SK-N-SH (cell line): Measurements from ENCODE around the gene SHANK2. TPM values are rescaled to one million over a fixed set of nuclear protein-coding genes. Genes with fewer than 3 reads are reported as not detected.

Source experiments
- CTCF ChIA-PET: fragments of 300-600, 350-600 bp; formaldehyde crosslinking; extraction: SDS; loops from one replicate; lab custom pipeline; 2021; lab: Yijun Ruan, JAX
- POLR2A ChIA-PET: fragments of 350-600 bp; sonication (Branson Sonifier 250); formaldehyde crosslinking; extraction: SDS; loops from one replicate; lab custom pipeline; 2020; ENCODE audit warnings: antibody characterized with exemption, inconsistent platforms; lab: Yijun Ruan, JAX
- DNase-seq: peaks from one replicate; pipeline ENCODE4 v3.0.0; 2012
- H2AFZ ChIP-seq: fragments of 200-600 bp; sonication (generic); 2 replicates; pipeline ENCODE4 v1.8.1; 2016; ENCODE audit warnings: antibody characterized with exemption, mild to moderate bottlenecking, low read depth
- H3F3A ChIP-seq: fragments of 200-600 bp; sonication (generic); replicated peaks from 2 replicates; pipeline ENCODE3; 2016; ENCODE audit warnings: antibody characterized with exemption, mild to moderate bottlenecking; ENCODE audit not compliant: insufficient read depth
- H3K27ac ChIP-seq, 2 experiments: fragments of 200-500 bp in 1 of 2; fragments of 200-600 bp in 1 of 2; sonication (Bioruptor generic) in 1 of 2; sonication (generic), shearing (Covaris generic) in 1 of 2; 2 replicates each; pipeline versions ENCODE4 v1.5.1 to v1.6.1; 2014 to 2016; ENCODE audit warnings: low read depth in 2 of 2, inconsistent platforms in 1 of 2, low read length in 1 of 2, mild to moderate bottlenecking in 1 of 2, mixed read lengths in 1 of 2
- H3K27me3 ChIP-seq: fragments of 200-600 bp; sonication (generic), shearing (Covaris generic); 2 replicates; pipeline ENCODE4 v1.6.1; 2016; ENCODE audit warnings: mixed run types; ENCODE audit not compliant: insufficient read depth
- H3K36me3 ChIP-seq, 2 experiments: fragments of 200-500 bp in 1 of 2; fragments of 200-600 bp in 1 of 2; sonication (Bioruptor generic) in 1 of 2; sonication (generic) in 1 of 2; replicated peaks in 1 of 2; 2 replicates each; pipeline versions ENCODE3 to v1.5.1; 2014 to 2016; ENCODE audit warnings: low read length in 1 of 2, mild to moderate bottlenecking in 1 of 2; ENCODE audit not compliant: insufficient read depth in 2 of 2, control insufficient read depth in 1 of 2
- H3K4me1 ChIP-seq, 2 experiments: fragments of 200-500 bp in 1 of 2; fragments of 200-600 bp in 1 of 2; sonication (Bioruptor generic) in 1 of 2; sonication (generic), shearing (Covaris generic) in 1 of 2; 2 replicates each; pipeline versions ENCODE4 v1.5.1 to v1.6.1; 2014 to 2016; ENCODE audit warnings: low read depth in 1 of 2, low read length in 1 of 2, mixed run types in 1 of 2; ENCODE audit not compliant: insufficient read depth in 2 of 2, control insufficient read depth in 1 of 2
- H3K4me2 ChIP-seq: fragments of 200-600 bp; sonication (generic), shearing (Covaris generic); 2 replicates; pipeline ENCODE4 v1.6.1; 2017; ENCODE audit warnings: mixed run types
- H3K4me3 ChIP-seq, 2 experiments: fragments of 200-500 bp in 1 of 2; fragments of 200-600 bp in 1 of 2; sonication (Bioruptor generic) in 1 of 2; sonication (generic), shearing (Covaris generic) in 1 of 2; 2 replicates each; pipeline versions ENCODE4 v1.5.1 to v1.8.1; 2014 to 2016; ENCODE audit warnings: low read depth in 2 of 2, inconsistent platforms in 1 of 2, low read length in 1 of 2, mild to moderate bottlenecking in 1 of 2, mixed read lengths in 1 of 2, moderate library complexity in 1 of 2
- H3K79me2 ChIP-seq: fragments of 200-600 bp; sonication (generic); 2 replicates; pipeline ENCODE4 v1.8.1; 2017; ENCODE audit warnings: mild to moderate bottlenecking; ENCODE audit not compliant: insufficient read depth
- H3K9ac ChIP-seq: fragments of 200-600 bp; sonication (generic); 2 replicates; pipeline ENCODE4 v1.6.1; 2017; ENCODE audit warnings: mixed run types
- H3K9me2 ChIP-seq: fragments of 200-600 bp; sonication (generic); 2 replicates; pipeline ENCODE4 v1.6.1; 2017; ENCODE audit warnings: mixed run types
- H3K9me3 ChIP-seq: fragments of 200-600 bp; sonication (generic); 2 replicates; pipeline ENCODE4 v1.6.1; 2017; ENCODE audit warnings: mixed run types, mild to moderate bottlenecking, moderate library complexity
- H4K20me1 ChIP-seq: fragments of 200-600 bp; sonication (generic); 2 replicates; pipeline ENCODE4 v1.6.1; 2017; ENCODE audit warnings: mild to moderate bottlenecking, mixed run types; ENCODE audit not compliant: insufficient read depth
- CHD2 ChIP-seq: fragments of 150-350 bp; IDR thresholded peaks from 2 replicates; pipeline ENCODE4 v1.6.1; 2018; ENCODE audit warnings: low read length; ENCODE audit not compliant: partially characterized antibody
- ELF1 ChIP-seq: IDR thresholded peaks from 2 replicates; pipeline ENCODE4 v1.4.0; 2012
- EP300 ChIP-seq, 2 experiments: IDR thresholded peaks; 2 replicates each; pipeline versions ENCODE4 v1.4.0 to v1.6.1; 2012; ENCODE audit warnings: borderline replicate concordance in 1 of 2, low read depth in 1 of 2, low read length in 1 of 2
- FOSL2 ChIP-seq: IDR thresholded peaks from 2 replicates; pipeline ENCODE4 v1.4.0; 2012; ENCODE audit warnings: low read depth, mild to moderate bottlenecking, moderate library complexity, borderline replicate concordance
- FOXJ3 ChIP-seq: sonication (generic); formaldehyde crosslinking; IDR thresholded peaks from 2 replicates; pipeline ENCODE4 v1.5.1; 2020; ENCODE audit warnings: mild to moderate bottlenecking, missing genetic modification reagents
- GABPA ChIP-seq: IDR thresholded peaks from 2 replicates; pipeline ENCODE4 v1.4.0; 2012; ENCODE audit warnings: low read depth, mild to moderate bottlenecking
- JUND ChIP-seq: IDR thresholded peaks from 2 replicates; pipeline ENCODE4 v1.4.0; 2012
- MEF2A ChIP-seq: IDR thresholded peaks from 2 replicates; pipeline ENCODE4 v1.4.0; 2012; ENCODE audit warnings: low read depth, borderline replicate concordance
- NRF1 ChIP-seq: IDR thresholded peaks from 2 replicates; pipeline ENCODE4 v1.6.1; 2012; ENCODE audit warnings: low read depth, mild to moderate bottlenecking, low read length
- RAD21 ChIP-seq: IDR thresholded peaks from 2 replicates; pipeline ENCODE4 v1.6.1; 2012; ENCODE audit warnings: mild to moderate bottlenecking, low read length
- RFX5 ChIP-seq: IDR thresholded peaks from 2 replicates; pipeline ENCODE4 v1.6.1; 2012; ENCODE audit warnings: mild to moderate bottlenecking, improper control_type of control experiment, low read length
- SIN3A ChIP-seq: IDR thresholded peaks from 2 replicates; pipeline ENCODE4 v1.6.1; 2012; ENCODE audit warnings: low read depth, mild to moderate bottlenecking, low read length, moderate library complexity, borderline replicate concordance
- TAF1 ChIP-seq: IDR thresholded peaks from 2 replicates; pipeline ENCODE4 v1.6.1; 2012; ENCODE audit warnings: low read depth, mild to moderate bottlenecking, low read length, moderate library complexity, borderline replicate concordance
- WGBS: methylation state at CpG from one replicate; pipeline ENCODE4 v1.1.6; 2017; ENCODE audit warnings: low lambda C conversion rate; 5-methylcytosine and 5-hydroxymethylcytosine counted together
- polyA plus RNA-seq, 3 experiments: library from polyadenylated mRNA; depleted of rRNA; stranded (reverse); fragments of >200 nt; gene quantifications; 2 replicates each; pipeline ENCODE4 v1.2.3, GENCODE V29; 2012
- TF ChIP-seq, protein P1 (sequence below): fragments of 150-350 bp; IDR thresholded peaks from 2 replicates; pipeline ENCODE4 v1.6.1; 2016; ENCODE audit warnings: mild to moderate bottlenecking, low read depth, low read length
- TF ChIP-seq, protein P2 (sequence below): fragments of 150-350 bp; IDR thresholded peaks from 2 replicates; pipeline ENCODE4 v1.6.1; 2017; ENCODE audit warnings: antibody characterized with exemption, low read length, low read depth, borderline replicate concordance
- TF ChIP-seq, protein P3 (sequence below): IDR thresholded peaks from 2 replicates; pipeline ENCODE4 v1.6.1; 2012; ENCODE audit warnings: mild to moderate bottlenecking, low read depth, low read length, moderate library complexity

SHANK2 gene
- polyA plus RNA-seq, 1 of the 3 experiments (the other 2 are of a cell fraction) = under 0.01 TPM

DNA sequence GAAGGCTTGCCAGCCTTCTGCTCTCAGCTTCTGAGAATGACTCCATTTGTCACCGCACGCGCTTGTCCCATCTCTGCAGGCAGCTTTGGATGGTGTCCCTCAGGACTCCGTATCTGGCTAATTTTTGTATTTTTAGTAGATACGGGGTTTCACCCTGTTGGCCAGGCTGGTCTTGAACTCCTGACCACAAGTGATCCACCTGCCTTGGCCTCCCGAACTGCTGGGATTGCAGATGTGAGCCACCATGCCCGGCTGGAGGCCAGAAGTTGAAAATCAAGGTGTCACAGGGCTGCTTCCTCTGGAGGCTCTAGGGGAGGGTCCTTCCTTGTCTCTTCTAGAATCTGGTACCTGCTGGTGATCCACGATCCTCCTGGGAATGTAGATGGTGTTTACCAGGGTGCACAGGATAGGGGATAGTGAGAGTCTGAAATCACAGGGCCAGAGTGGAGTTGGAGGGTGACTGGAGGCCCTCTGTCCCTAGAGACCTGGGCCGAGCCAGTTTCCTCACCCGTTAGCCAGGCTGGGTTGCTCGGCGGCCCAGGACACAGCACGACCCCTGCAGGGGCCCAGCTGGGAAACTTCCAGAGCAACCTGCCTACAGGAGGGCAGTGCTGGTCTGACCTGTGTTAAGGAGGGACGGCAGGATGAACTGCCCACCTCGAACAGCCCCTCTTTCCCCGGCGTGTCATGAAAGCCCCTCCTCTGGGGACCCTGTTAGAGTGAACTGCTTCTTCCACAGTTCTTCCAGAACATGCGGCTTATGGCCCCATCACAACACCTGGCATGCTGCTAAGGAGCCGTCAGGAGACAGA lies 48.9 kb upstream of the SHANK2 start:
- DNase-seq = no peak
- Histone ChIP-seq H3K27me3 (no peaks in the 10 kb centered on the region), H3K36me3 (no peaks in the 10 kb centered on the region), H3K9me3 (no peaks in the 10 kb centered on the region), H3K9me2 (no peaks in the 10 kb centered on the region), H3K4me3 (no peak overlapping the region), H3K4me1 (no peaks in the 10 kb centered on the region), H4K20me1 (no peaks in the 10 kb centered on the region), H2AFZ (no peak overlapping the region), H3F3A (no peaks in the 10 kb centered on the region), H3K4me2 (no peak overlapping the region), H3K79me2 (no peaks in the 10 kb centered on the region), H3K27ac (no peak overlapping the region), H3K9ac (no peak overlapping the region)
- ChIA-PET CTCF (no interaction called here), POLR2A (no interaction called here)
- WGBS = 64% methylated on average over 13 of the region's 19 CpGs
- TF ChIP-seq MEF2A = no peak
- TF ChIP-seq RAD21 = no peak
- TF ChIP-seq, all 33 proteins: peak for 0

DNA sequence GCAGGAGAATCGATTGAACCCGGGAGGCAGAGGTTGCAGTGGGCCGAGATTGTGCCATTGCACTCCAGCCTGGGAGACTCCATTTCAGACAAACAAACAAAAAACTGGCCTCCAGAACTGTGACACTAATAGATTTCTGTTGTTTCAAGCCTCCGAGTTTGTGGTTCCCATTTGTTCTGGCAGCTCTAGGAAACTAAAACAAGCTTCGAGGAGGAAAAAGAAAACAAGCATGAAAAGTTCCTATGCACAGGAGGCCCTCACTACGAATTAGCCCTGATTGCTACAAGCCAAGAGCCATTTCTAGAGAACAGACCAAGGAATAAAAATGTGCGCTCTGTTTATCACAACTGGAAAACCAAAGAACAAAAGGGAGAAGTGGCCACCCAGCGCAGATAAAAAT lies 47.8 kb upstream of the SHANK2 start:
- no peaks in the 10 kb centered on the region for H4K20me1 ChIP-seq
- H2AFZ ChIP-seq = no peak overlapping the region
- no peaks in the 10 kb centered on the region for H3K36me3 ChIP-seq
- H3K4me1 ChIP-seq = no peaks in the 10 kb centered on the region
- ChIA-PET POLR2A (no interaction called here), CTCF (no interaction called here)
- H3K9me2 ChIP-seq = no peaks in the 10 kb centered on the region
- no peak for DNase-seq
- no peak overlapping the region for H3K27ac ChIP-seq
- H3K9me3 ChIP-seq = no peaks in the 10 kb centered on the region
- H3K4me2 ChIP-seq = no peak overlapping the region
- H3K27me3 ChIP-seq = no peaks in the 10 kb centered on the region
- H3F3A ChIP-seq = no peaks in the 10 kb centered on the region
- H3K9ac ChIP-seq = no peak overlapping the region
- WGBS = 43% methylated on average over 8 of the region's 8 CpGs
- no peaks in the 10 kb centered on the region for H3K79me2 ChIP-seq
- TF ChIP-seq RFX5 = no peak
- TF ChIP-seq, protein P1, sequence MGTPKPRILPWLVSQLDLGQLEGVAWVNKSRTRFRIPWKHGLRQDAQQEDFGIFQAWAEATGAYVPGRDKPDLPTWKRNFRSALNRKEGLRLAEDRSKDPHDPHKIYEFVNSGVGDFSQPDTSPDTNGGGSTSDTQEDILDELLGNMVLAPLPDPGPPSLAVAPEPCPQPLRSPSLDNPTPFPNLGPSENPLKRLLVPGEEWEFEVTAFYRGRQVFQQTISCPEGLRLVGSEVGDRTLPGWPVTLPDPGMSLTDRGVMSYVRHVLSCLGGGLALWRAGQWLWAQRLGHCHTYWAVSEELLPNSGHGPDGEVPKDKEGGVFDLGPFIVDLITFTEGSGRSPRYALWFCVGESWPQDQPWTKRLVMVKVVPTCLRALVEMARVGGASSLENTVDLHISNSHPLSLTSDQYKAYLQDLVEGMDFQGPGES = no peak
- TF ChIP-seq SIN3A = no peak
- no peak for TF ChIP-seq FOSL2
- TF ChIP-seq CHD2 = no peak
- TF ChIP-seq EP300 (IDR thresholded peaks at IDR 0.05; ENCODE audit: borderline replicate concordance in 1 of 2, low read depth in 1 of 2, low read length in 1 of 2) = no peak
- TF ChIP-seq, all 33 proteins: peak for 0
- H3K4me3 ChIP-seq = no peak overlapping the region

DNA sequence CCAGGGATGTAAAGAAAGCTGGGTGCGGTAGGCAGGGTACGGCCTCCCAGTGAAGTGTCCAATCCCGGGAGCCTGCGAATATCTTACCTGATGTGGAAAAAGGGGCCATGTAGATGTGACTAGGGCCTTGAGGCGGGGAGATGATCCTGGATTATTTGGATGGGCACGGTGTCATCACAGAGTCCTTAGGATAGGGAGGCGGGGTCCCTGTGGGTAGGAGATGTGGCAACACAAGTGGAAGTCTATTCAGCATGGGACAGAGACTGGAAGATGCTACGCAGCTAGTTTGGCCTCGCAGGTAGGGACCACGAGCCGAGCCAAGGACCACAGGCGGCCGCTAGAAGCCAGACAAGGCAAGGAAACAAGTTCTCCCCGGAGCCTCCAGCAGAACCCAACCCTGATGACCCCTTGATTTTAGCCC lies 46.4 kb upstream of the SHANK2 start:
- no peak overlapping the region for H3K4me3 ChIP-seq
- ChIA-PET POLR2A (no interaction called here), CTCF (no interaction called here)
- H3K9me3 ChIP-seq = no peaks in the 10 kb centered on the region
- no peaks in the 10 kb centered on the region for H3K27me3 ChIP-seq
- H3F3A ChIP-seq = no peaks in the 10 kb centered on the region
- H3K27ac ChIP-seq = no peak overlapping the region
- no peak overlapping the region for H3K9ac ChIP-seq
- H2AFZ ChIP-seq = no peak overlapping the region
- H3K4me1 ChIP-seq = no peaks in the 10 kb centered on the region
- no peak overlapping the region for H3K4me2 ChIP-seq
- no peaks in the 10 kb centered on the region for H3K79me2 ChIP-seq
- WGBS = 55% methylated on average over 9 of the region's 14 CpGs
- H3K9me2 ChIP-seq = no peaks in the 10 kb centered on the region
- H3K36me3 ChIP-seq = no peaks in the 10 kb centered on the region
- no peaks in the 10 kb centered on the region for H4K20me1 ChIP-seq
- no peak for DNase-seq
- TF ChIP-seq TAF1 = no peak
- no peak for TF ChIP-seq JUND
- TF ChIP-seq, protein P2, sequence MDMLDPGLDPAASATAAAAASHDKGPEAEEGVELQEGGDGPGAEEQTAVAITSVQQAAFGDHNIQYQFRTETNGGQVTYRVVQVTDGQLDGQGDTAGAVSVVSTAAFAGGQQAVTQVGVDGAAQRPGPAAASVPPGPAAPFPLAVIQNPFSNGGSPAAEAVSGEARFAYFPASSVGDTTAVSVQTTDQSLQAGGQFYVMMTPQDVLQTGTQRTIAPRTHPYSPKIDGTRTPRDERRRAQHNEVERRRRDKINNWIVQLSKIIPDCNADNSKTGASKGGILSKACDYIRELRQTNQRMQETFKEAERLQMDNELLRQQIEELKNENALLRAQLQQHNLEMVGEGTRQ = no peak
- TF ChIP-seq CHD2 = no peak
- no peak for TF ChIP-seq FOXJ3 (CRISPR knock-in tag)
- TF ChIP-seq, protein P3, sequence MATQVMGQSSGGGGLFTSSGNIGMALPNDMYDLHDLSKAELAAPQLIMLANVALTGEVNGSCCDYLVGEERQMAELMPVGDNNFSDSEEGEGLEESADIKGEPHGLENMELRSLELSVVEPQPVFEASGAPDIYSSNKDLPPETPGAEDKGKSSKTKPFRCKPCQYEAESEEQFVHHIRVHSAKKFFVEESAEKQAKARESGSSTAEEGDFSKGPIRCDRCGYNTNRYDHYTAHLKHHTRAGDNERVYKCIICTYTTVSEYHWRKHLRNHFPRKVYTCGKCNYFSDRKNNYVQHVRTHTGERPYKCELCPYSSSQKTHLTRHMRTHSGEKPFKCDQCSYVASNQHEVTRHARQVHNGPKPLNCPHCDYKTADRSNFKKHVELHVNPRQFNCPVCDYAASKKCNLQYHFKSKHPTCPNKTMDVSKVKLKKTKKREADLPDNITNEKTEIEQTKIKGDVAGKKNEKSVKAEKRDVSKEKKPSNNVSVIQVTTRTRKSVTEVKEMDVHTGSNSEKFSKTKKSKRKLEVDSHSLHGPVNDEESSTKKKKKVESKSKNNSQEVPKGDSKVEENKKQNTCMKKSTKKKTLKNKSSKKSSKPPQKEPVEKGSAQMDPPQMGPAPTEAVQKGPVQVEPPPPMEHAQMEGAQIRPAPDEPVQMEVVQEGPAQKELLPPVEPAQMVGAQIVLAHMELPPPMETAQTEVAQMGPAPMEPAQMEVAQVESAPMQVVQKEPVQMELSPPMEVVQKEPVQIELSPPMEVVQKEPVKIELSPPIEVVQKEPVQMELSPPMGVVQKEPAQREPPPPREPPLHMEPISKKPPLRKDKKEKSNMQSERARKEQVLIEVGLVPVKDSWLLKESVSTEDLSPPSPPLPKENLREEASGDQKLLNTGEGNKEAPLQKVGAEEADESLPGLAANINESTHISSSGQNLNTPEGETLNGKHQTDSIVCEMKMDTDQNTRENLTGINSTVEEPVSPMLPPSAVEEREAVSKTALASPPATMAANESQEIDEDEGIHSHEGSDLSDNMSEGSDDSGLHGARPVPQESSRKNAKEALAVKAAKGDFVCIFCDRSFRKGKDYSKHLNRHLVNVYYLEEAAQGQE = no peak
- TF ChIP-seq ELF1 = no peak
- TF ChIP-seq NRF1 = no peak
- TF ChIP-seq EP300 (IDR thresholded peaks at IDR 0.05; ENCODE audit: borderline replicate concordance in 1 of 2, low read depth in 1 of 2, low read length in 1 of 2) = no peak
- no peak for TF ChIP-seq SIN3A
- no peak for TF ChIP-seq GABPA
